SIG-M5 (cell line): Measurements from ENCODE around the gene ZFAND3.
A peak's percentile ranks its signal among the peaks of the same experiment; 100 is the strongest.

Experiments
- DNase-seq: peaks from one replicate; lab custom pipeline; 2025; lab: John Stamatoyannopoulos, UW

The ZFAND3 gene

GRCh38 chr6:37798436-37799262 lies 20.9 kb upstream of the ZFAND3 start:
- DNase-seq: no peak

DNA sequence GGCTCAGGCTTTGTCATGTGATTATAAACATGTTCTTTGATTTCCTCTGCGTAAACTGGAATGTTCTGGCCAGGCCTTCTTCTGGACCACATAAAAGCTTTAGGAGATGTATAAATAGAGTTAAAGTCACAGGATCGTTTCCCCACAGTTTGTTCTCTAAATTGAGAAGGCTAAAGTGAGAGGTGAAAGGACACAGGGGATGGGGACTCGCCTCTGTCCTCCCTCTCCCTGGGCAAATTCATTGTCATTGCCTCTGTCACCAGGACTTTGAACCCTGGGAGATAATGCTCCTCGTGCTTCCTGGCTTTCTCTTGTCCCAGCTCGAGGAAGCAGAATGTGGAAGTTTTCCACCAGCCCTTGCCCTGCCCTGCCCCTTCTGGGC lies 20.3 kb upstream of the ZFAND3 start:
- no peak for DNase-seq

DNA sequence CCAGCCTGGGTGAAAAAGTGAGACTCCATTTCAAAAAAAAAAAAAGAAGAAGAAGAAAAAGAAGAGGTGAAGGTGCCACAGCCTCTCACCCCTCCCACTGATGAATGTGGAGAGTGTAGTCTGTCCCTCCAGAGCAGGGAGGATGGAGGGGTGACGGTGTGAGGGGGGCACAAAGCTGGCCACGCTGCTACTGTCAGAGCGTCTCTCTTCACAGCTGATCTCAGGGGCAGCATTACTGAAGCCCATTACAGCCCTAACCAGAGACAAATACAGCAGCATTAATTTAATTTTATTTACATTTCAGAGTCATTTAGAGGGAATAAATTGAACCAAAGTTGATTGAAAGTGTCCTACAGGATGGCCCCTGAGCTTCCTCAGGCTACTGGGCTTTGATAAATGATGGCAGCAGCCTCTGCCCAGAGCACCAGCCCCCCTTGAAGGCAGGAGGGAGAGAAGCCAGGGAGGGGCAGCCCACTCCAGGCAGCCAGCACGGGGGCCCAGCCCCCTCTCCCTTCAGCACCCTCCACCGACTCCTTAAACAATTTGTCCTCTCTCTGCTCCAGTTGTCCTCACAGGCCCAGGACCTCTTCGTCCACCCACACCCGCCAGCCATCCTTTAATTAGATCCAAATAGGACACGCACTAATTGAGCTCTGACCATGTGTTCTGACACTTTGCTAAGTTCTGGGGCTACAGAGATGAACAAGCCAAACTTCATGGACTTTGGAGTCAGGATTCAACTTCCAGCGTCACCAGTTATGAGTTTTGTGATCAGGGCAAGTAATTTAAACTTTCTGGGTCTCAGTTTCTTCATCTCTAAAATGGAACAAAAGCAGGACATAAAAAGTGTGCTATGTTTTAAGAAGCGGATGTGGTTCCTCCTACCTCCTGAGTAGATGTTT lies 18.6 kb upstream of the ZFAND3 start:
- DNase-seq: no peak

GRCh38 chr6:37801605-37801940 lies 18.0 kb upstream of the ZFAND3 start:
- DNase-seq: no peak

GRCh38 chr6:37802810-37803209 lies 16.7 kb upstream of the ZFAND3 start:
- DNase-seq: no peak

DNA sequence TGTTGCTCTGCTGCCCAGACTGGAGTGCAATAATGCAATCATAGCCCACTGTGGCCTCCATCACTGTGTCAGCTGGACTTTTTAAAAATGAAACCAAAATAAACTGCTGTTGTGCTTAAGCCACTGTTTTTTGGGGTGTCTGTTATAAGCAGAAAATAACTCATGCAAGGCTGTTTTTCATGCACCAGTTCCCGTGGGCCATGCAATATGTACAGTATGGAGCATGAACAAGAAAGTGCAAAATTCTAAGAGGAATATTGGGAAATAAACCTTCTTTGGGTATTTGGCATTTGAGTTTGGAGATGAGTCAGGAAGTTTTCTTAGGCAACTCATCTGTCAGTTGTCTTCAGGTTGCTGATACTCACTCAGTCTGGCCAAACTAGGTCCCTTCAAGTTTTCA lies 14.9 kb upstream of the ZFAND3 start:
- DNase-seq: no peak

GRCh38 chr6:37806213-37806612 lies 13.3 kb upstream of the ZFAND3 start:
- DNase-seq: no peak

DNA sequence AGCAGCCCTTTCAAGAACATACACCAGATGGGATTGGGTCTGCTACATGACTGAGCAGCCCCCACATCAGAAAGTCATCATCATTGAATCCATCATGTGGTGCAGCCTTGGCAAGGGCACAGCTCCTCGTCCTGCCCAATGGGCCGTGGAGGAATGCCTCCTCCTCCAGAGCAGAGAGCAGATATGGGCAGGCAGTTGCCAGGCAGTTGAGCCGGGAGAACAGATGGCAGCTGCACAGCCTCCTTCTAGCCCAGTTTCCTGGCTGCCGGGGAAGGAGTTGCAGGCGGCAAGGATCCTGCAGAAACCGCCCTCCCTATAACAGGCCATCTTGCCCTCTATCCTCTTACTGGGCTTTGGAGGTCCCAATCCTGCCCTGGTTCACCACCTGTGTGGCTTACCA lies 11.9 kb upstream of the ZFAND3 start:
- no peak for DNase-seq

GRCh38 chr6:37809197-37809543 lies 10.4 kb upstream of the ZFAND3 start:
- DNase-seq: no peak

- no peak for DNase-seq
These were observed 6.7 kb upstream of the ZFAND3 start for GRCh38 chr6:37812841-37813240.

DNA sequence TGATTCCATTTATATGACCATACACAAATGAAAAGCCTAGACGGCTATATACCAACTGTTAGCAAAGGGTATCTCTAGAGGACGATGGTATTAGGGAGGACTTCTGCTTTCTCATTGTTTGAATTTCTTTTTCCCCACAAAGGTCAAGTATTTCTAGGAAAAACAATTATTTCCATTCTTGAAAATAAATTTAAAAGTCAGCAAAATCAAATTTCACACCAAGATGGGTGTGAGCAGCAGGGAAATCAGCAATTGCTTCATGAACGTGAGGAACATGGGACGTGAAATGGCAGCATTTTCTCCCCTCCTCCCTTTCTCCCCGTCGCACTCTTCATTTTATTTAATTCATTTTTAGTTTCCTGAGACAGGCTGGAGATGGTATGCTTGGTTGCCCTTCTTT lies 5.2 kb upstream of the ZFAND3 start:
- no peak for DNase-seq

DNA sequence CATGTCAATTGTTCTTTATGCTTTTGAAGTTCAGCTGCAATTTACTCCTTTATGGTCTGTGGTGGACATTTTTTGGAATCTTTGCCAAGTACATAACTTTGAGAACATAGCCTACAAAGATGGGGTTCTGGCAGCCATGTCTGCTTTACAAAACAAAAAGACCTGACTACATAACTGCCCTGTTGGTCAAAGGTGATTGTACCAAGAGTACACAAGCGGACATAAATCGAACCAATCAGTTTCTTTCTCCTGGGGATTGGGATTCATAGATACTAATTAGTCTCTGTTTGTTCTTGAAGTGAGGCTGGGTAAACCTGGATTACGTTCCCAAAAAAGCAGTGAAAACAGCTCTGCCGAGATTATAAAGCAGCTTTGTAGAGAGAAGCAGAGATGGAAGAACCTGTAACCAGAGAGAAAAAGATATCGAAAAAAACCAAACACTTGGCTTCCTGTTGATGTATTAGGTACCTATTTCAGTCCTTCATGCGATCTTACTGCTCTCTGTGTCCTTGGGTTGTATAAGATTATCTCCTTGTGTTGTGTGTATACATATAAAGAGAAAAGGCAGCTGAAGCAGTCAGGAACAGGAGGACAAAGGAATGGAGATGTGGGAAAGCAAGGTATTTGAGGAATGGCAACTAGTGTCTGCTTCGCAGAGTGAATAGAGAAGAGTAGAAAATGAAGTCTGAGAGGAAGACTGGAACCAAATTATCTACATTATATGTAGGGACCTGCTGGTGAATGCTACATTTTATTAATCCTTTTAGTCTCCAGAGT lies 2.7 kb upstream of the ZFAND3 start:
- DNase-seq: no peak

- peak; percentile 55 for DNase-seq
These were observed 871 bp upstream of the ZFAND3 start for GRCh38 chr6:37818536-37819176.

DNA sequence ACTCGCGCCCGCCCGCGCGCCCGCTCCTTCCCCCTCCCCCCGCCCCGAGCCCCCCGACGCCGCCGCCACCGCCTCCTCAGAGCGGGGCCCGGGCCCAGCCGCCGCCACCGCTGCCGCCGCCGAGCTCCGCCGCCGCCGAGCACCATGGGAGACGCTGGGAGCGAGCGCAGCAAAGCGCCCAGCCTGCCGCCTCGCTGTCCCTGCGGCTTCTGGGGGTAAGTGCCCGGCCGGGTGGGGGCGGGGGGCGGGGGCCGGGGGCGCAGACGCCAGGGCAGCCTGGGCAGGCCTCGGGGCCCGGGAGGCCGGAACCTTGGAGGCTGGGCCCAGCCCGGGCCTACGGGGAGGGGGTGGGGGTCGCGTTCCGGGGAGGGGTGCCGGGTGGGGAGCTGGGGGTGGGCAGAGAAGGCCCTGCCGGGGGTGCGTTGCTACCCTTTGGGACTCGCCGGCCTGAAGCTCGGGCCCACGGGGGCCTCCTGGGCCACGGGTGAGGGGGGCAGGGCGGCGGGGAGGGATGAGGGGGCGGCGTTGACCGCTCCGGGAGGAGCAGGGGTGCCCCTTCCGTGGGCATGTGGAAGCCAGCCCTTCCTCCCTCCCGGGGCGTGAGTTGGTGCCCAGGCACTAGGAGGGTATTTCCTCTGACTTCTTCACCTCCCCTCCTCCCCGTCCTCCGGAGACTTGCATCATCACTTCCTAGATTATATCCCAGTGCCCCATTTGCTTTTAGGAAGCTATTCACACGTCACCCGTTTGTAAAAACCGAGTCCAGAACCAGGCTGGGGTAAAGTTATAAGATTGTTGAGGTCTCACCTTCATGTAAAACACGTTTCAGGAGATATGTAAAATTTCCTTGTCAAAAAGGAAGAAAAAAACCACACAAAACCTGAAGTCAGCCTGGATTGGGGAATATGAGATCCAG lies 533 bp downstream of the ZFAND3 start:
- DNase-seq: no peak

DNA sequence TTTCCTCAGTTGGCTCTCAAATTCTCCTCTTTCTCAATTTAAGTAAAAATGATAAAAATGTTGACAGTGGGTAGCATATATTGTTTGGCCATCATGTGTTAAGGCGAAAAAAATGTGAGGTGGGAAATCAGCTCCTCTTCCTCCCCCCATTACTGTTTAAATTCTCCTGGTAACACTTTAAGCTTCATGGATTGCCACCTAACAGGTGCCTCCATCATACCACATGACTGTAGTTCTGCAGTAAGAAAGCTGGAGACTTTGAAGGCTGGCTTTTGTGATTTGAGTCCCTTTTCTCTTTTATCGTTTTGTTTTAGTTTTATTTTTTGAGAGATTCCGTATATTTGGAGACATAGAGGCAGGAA lies 1.2 kb downstream of the ZFAND3 start:
- no peak for DNase-seq

DNA sequence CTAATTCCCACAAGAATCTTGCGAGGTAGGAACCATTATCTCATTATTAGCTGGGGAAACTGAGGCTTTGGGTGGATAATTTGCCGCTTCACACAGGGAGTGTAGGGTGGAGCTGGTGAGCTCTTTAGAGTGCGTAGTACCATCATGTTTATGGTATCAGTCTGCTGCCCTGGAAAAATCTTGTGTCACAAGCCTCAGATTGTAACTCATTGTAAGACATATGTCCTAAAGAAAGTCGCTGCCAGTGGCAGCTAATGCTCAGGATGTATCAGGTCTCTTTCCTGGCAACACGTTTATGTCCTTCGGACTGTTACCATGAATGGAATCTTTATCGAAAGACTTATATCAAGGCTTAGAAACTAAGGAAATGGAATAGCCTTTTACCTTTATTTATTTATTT lies 1.9 kb downstream of the ZFAND3 start:
- no peak for DNase-seq

- DNase-seq: no peak
These were observed 3.5 kb downstream of the ZFAND3 start for GRCh38 chr6:37822851-37823682.

DNA sequence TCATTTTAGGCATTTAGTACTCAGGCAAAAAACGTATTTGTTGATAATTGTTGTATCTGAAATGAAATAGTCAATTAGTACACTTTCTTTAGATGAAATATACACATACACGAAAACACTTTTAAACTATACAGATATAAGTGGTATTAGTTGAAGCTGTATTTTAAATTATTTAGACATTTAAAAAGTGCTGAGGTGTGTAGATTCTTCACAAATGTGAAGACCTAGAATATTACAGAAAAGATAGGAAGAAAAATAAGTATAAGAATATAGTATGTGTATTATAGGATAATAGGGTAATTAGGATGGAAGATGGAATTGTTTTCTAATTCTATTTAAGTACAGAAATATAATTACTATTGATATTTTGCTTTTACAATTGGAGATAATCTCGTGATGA lies 4.6 kb downstream of the ZFAND3 start:
- DNase-seq: no peak

DNA sequence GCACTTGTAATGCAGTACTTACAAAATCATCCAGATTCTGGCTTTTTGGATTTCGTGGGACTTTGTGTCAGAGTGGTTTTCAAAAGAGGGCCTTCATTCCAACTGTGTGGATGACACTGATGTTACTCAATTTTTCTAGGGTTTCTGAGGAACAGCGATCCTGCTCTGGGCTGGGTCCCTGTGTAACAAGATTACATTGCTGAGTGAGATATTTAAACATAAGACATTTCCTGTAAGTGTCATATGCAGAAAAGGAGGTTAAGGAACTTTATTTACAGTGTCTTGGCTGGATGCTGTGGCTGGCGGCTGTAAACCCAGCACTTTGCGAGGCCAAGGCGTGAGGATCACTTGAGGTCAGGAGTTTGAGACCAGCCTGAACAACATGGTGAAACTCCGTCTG lies 6.7 kb downstream of the ZFAND3 start:
- no peak for DNase-seq

DNA sequence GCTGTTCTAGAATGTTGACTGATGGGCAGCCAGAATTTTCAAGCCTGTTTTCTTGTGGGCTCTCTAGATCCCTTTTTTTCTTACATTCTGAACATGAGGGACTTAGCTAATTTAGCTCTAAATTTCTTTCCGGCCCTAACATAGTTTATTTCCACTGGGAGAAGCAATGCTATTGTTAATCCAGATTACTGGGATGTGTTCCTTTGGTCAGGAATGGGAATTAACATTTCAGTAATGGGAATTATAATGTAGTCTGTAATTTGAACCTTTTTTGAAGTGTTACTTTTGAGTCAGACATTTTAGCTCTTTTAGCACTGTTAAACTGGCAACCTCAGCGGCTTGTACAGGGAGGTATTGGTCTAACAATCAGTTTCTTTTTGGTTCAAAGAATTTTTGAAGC lies 7.5 kb downstream of the ZFAND3 start:
- no peak for DNase-seq
